Fibroblast of lung (primary cell): ENCODE data around the gene CCL20. TPM values are rescaled to one million over a fixed set of nuclear protein-coding genes. Genes with fewer than 3 reads are reported as not detected.
A peak's percentile ranks its signal among the peaks of the same experiment; 100 is the strongest.

ENCODE experiments used
- DNase-seq, 2 donors: peaks; one replicate each; pipeline versions ENCODE4 v3.0.0 to v3.0.0-alpha.2; 2010; ENCODE audit warnings: low read depth in 2 of 2
- H2AFZ ChIP-seq: 2 replicates; pipeline ENCODE4 v1.5.1; 2012; ENCODE audit warnings: low read length, control low read depth, inconsistent platforms
- H3K27ac ChIP-seq: 2 replicates; pipeline ENCODE4 v1.5.1; 2011; ENCODE audit warnings: low read length, control low read depth; ENCODE audit not compliant: insufficient read depth
- H3K27me3 ChIP-seq: 2 replicates; pipeline ENCODE4 v1.5.1; 2011; ENCODE audit warnings: mild to moderate bottlenecking, low read length; ENCODE audit not compliant: control insufficient read depth, insufficient read depth
- H3K36me3 ChIP-seq: 2 replicates; pipeline ENCODE4 v1.5.1; 2011; ENCODE audit warnings: low read length; ENCODE audit not compliant: control insufficient read depth, insufficient read depth
- H3K4me1 ChIP-seq: 2 replicates; pipeline ENCODE4 v1.5.1; 2011; ENCODE audit warnings: low read length; ENCODE audit not compliant: control insufficient read depth, insufficient read depth; ENCODE audit errors: extremely low read depth
- H3K4me2 ChIP-seq: 2 replicates; pipeline ENCODE4 v1.5.1; 2011; ENCODE audit warnings: low read length, control low read depth; ENCODE audit not compliant: insufficient read depth; ENCODE audit errors: extremely low read depth
- H3K4me3 ChIP-seq, 4 experiments: fragments of 200-600 bp in 1 of 4; sonication (generic) in 1 of 4; replicated peaks in 1 of 4; 2 replicates each; pipeline ENCODE4 v1.5.1; 2011 to 2016; ENCODE audit warnings: low read length in 4 of 4, low read depth in 3 of 4, mild to moderate bottlenecking in 3 of 4, control low read depth in 2 of 4, inconsistent platforms in 1 of 4, mixed read lengths in 1 of 4; ENCODE audit not compliant: insufficient read depth in 1 of 4; ENCODE audit errors: control extremely low read depth in 1 of 4
- H3K79me2 ChIP-seq: 2 replicates; pipeline ENCODE4 v1.5.1; 2012; ENCODE audit warnings: mild to moderate bottlenecking, low read length, inconsistent platforms; ENCODE audit not compliant: control insufficient read depth, insufficient read depth
- H3K9ac ChIP-seq: 2 replicates; pipeline ENCODE4 v1.5.1; 2011; ENCODE audit warnings: mild to moderate bottlenecking, low read length, control low read depth; ENCODE audit not compliant: insufficient read depth
- H3K9me3 ChIP-seq: 2 replicates; pipeline ENCODE4 v1.5.1; 2012; ENCODE audit warnings: low read depth, low read length; ENCODE audit not compliant: control insufficient read depth, insufficient read depth
- H4K20me1 ChIP-seq: 2 replicates; pipeline ENCODE4 v1.5.1; 2011; ENCODE audit warnings: low read length; ENCODE audit not compliant: control insufficient read depth, insufficient read depth; ENCODE audit errors: extremely low read depth
- CTCF ChIP-seq, 2 donors: IDR thresholded peaks in 1 of 2; conservative IDR thresholded peaks in 1 of 2; 1 replicate in 1 of 2; 2 replicates in 1 of 2; pipeline ENCODE4 v1.5.1; 2011 to 2012; ENCODE audit warnings: low read length in 2 of 2, control low read depth in 1 of 2, inconsistent platforms in 1 of 2, low read depth in 1 of 2, mild to moderate bottlenecking in 1 of 2
- EZH2 ChIP-seq: IDR thresholded peaks from 2 replicates; pipeline ENCODE4 v1.5.1; 2012; ENCODE audit warnings: low read length, control low read depth, mild to moderate bottlenecking; ENCODE audit errors: missing control alignments
- polyA plus RNA-seq, 2 donors: library from polyadenylated mRNA; depleted of rRNA in 1 of 2; stranded (reverse) in 1 of 2; unstranded in 1 of 2; fragments of >200 nt; gene quantifications; 2 replicates each; pipeline ENCODE4 v1.2.1, GENCODE V29; 2011 to 2012; ENCODE audit warnings: missing spikeins in 1 of 2
- total RNA-seq: library from RNA; depleted of rRNA; stranded (reverse); fragments of >200 nt; gene quantifications from 2 replicates; pipeline ENCODE4 v1.2.1, GENCODE V29; 2014

Gene CCL20
- total and polyA plus RNA-seq, 2 donors (not counting 1 experiment from before 2014, with no cell fraction given): 0.23 TPM; not detected in 1

- Histone ChIP-seq H3K9me3 (no peaks in the 10 kb centered on the region), H3K4me2 (no peak overlapping the region), H3K27ac (no peak overlapping the region), H3K4me3 (no peak overlapping the region), H3K27me3 (no peaks in the 10 kb centered on the region), H3K4me1 (no peaks in the 10 kb centered on the region), H4K20me1 (no peaks in the 10 kb centered on the region), H3K9ac (no peak overlapping the region), H3K79me2 (no peaks in the 10 kb centered on the region), H2AFZ (no peak overlapping the region), H3K36me3 (no peaks in the 10 kb centered on the region)
- no peak for DNase-seq
- TF ChIP-seq EZH2 (no peak), CTCF (conservative IDR thresholded peaks at IDR 0.05 in 1 of 2, IDR thresholded peaks at IDR 0.05 in 1 of 2; ENCODE audit: low read depth in 1 of 2, low read length in 2 of 2) (no peak)
Observed at GRCh38 chr2:227855440-227855839, 41.8 kb downstream of the CCL20 start.

- Histone ChIP-seq H4K20me1 (no peaks in the 10 kb centered on the region), H3K4me3 (no peak overlapping the region), H3K4me2 (no peak overlapping the region), H3K4me1 (no peaks in the 10 kb centered on the region), H2AFZ (no peak overlapping the region), H3K27me3 (no peaks in the 10 kb centered on the region), H3K79me2 (no peaks in the 10 kb centered on the region), H3K9me3 (no peaks in the 10 kb centered on the region), H3K9ac (no peak overlapping the region), H3K27ac (no peak overlapping the region), H3K36me3 (no peaks in the 10 kb centered on the region)
- TF ChIP-seq EZH2 (no peak), CTCF (conservative IDR thresholded peaks at IDR 0.05 in 1 of 2, IDR thresholded peaks at IDR 0.05 in 1 of 2; ENCODE audit: low read depth in 1 of 2, low read length in 2 of 2) (no peak)
- peak in 1 of 2 donors; percentile 84 for DNase-seq
Observed at GRCh38 chr2:227856697-227857096, 43.1 kb downstream of the CCL20 start.

GRCh38 chr2:227860221-227860641, 46.6 kb downstream of the CCL20 start:
- Histone ChIP-seq H3K9me3 (no peaks in the 10 kb centered on the region), H3K9ac (no peak overlapping the region), H3K79me2 (no peaks in the 10 kb centered on the region), H3K36me3 (no peaks in the 10 kb centered on the region), H3K27me3 (no peaks in the 10 kb centered on the region), H2AFZ (no peak overlapping the region), H4K20me1 (no peaks in the 10 kb centered on the region), H3K4me2 (no peak overlapping the region), H3K4me3 (no peak overlapping the region), H3K4me1 (peaks cover 10% of the 10 kb centered on the region), H3K27ac (no peak overlapping the region)
- DNase-seq: no peak
- TF ChIP-seq CTCF (conservative IDR thresholded peaks at IDR 0.05 in 1 of 2, IDR thresholded peaks at IDR 0.05 in 1 of 2; ENCODE audit: low read depth in 1 of 2, low read length in 2 of 2) (no peak), EZH2 (no peak)
